K562 (cell line): ENCODE results near the gene GLG1. TPM values are rescaled to one million over a fixed set of nuclear protein-coding genes. Genes with fewer than 3 reads are reported as not detected.

Experiments used
- polyA plus RNA-seq, 8 experiments: library from polyadenylated mRNA; depleted of rRNA in 4 of 8; stranded (reverse) in 5 of 8; unstranded in 3 of 8; fragments of >200 nt; fragmentation: Nextera tagmentation in 2 of 8; fragmentation: Illumina TruSeq in 1 of 8; extraction: Ambion mirVana in 2 of 8; extraction: Trizol in 1 of 8; gene quantifications; 2 replicates each; pipeline versions ENCODE4 v1.2.1 to v1.2.3, GENCODE V29; 2011 to 2014; ENCODE audit warnings: inconsistent platforms in 1 of 8, missing spikeins in 1 of 8
- total RNA-seq, 7 experiments: library from RNA; depleted of rRNA in 6 of 7; stranded (reverse); fragments of >200 nt in 6 of 7; fragmentation: Illumina TruSeq in 2 of 7; extraction: Trizol in 2 of 7; gene quantifications; 2 replicates each; pipeline versions ENCODE4 v1.2.1 to v1.2.3, GENCODE V29; 2011 to 2021; ENCODE audit warnings: low replicate concordance in 1 of 7
- TF ChIP-seq, protein P1 (sequence below): fragments of 450-650 bp; IDR thresholded peaks from 2 replicates; pipeline ENCODE4 v1.6.1; 2016; ENCODE audit warnings: low read depth

GLG1 gene
- total and polyA plus RNA-seq, 9 of the 15 experiments (the other 6 are each of a cell fraction or from before 2014, with no cell fraction given) = 6.2 to 36.0 (median 23.6) TPM

DNA sequence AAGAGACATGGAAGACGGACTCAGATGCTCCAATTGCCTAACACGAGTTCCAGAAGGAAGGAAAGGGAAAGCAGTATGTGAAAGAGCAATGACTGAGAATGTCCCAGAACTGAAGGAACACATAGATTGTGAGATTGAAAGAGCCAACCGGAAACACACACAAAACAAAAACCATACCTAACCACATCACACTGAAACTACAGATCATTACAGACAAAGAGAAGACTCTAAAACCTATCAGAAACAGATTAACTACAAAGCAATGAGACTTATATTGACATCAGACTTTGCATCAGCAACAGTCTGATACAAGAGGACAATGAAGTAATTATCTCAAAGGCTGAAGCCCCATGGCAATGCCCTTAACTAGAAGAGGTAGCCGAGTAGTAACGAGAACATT lies 140.0 kb downstream of the GLG1 start (continued):
- TF ChIP-seq, protein P1, sequence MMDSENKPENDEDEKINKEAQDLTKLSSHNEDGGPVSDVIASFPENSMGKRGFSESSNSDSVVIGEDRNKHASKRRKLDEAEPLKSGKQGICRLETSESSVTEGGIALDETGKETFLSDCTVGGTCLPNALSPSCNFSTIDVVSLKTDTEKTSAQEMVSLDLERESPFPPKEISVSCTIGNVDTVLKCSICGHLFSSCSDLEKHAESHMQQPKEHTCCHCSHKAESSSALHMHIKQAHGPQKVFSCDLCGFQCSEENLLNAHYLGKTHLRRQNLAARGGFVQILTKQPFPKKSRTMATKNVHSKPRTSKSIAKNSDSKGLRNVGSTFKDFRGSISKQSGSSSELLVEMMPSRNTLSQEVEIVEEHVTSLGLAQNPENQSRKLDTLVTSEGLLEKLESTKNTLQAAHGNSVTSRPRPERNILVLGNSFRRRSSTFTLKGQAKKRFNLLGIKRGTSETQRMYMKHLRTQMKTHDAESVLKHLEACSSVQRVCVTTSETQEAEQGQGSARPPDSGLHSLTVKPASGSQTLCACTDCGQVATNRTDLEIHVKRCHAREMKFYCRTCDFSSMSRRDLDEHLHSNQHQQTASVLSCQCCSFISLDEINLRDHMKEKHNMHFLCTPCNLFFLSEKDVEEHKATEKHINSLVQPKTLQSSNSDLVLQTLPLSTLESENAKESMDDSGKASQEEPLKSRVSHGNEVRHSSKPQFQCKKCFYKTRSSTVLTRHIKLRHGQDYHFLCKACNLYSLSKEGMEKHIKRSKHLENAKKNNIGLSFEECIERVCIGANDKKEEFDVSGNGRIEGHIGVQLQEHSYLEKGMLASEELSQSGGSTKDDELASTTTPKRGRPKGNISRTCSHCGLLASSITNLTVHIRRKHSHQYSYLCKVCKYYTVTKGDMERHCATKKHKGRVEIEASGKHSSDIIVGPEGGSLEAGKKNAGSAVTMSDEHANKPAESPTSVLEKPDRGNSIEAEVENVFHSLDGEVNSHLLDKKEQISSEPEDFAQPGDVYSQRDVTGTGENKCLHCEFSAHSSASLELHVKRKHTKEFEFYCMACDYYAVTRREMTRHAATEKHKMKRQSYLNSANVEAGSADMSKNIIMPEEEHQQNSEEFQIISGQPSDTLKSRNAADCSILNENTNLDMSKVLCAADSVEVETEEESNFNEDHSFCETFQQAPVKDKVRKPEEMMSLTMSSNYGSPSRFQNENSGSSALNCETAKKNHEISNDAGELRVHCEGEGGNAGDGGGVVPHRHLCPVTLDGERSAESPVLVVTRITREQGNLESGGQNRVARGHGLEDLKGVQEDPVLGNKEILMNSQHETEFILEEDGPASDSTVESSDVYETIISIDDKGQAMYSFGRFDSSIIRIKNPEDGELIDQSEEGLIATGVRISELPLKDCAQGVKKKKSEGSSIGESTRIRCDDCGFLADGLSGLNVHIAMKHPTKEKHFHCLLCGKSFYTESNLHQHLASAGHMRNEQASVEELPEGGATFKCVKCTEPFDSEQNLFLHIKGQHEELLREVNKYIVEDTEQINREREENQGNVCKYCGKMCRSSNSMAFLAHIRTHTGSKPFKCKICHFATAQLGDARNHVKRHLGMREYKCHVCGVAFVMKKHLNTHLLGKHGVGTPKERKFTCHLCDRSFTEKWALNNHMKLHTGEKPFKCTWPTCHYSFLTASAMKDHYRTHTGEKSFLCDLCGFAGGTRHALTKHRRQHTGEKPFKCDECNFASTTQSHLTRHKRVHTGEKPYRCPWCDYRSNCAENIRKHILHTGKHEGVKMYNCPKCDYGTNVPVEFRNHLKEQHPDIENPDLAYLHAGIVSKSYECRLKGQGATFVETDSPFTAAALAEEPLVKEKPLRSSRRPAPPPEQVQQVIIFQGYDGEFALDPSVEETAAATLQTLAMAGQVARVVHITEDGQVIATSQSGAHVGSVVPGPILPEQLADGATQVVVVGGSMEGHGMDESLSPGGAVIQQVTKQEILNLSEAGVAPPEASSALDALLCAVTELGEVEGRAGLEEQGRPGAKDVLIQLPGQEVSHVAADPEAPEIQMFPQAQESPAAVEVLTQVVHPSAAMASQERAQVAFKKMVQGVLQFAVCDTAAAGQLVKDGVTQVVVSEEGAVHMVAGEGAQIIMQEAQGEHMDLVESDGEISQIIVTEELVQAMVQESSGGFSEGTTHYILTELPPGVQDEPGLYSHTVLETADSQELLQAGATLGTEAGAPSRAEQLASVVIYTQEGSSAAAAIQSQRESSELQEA = no peak
